Mesodermal cell (in vitro differentiated cells): ENCODE data around the gene AACS.
"Not testable (repeated sequence)": the region's sequence is repeated elsewhere in the genome, so short reads cannot be mapped to it uniquely, and the experiment has no call there.

Experiments
- H3K27ac ChIP-seq: 2 replicates; pipeline ENCODE4 v1.7.0; 2013; ENCODE audit warnings: mild to moderate bottlenecking, low read depth, low read length, moderate library complexity; ENCODE audit not compliant: severe bottlenecking
- H3K36me3 ChIP-seq: 2 replicates; pipeline ENCODE4 v1.7.1; 2013; ENCODE audit warnings: mild to moderate bottlenecking, low read length, moderate library complexity; ENCODE audit not compliant: control insufficient read depth, insufficient read depth
- H3K4me1 ChIP-seq: one replicate; pipeline ENCODE4 v1.7.1; 2013; ENCODE audit warnings: mild to moderate bottlenecking, low read length; ENCODE audit not compliant: insufficient read depth, control insufficient read depth, poor library complexity, severe bottlenecking
- H3K4me3 ChIP-seq: 2 replicates; pipeline ENCODE4 v1.7.0; 2013; ENCODE audit warnings: low read length, control low read depth, mild to moderate bottlenecking; ENCODE audit not compliant: insufficient read depth, poor library complexity, severe bottlenecking; ENCODE audit errors: extremely low read depth
- H3K9me3 ChIP-seq: 2 replicates; pipeline ENCODE4 v1.7.1; 2013; ENCODE audit warnings: mild to moderate bottlenecking, low read length, moderate library complexity; ENCODE audit not compliant: control insufficient read depth
- WGBS, 2 experiments: methylation state at CpG; one replicate each; pipeline ENCODE4 v1.1.5; 2013; ENCODE audit warnings: missing lambda C conversion rate in 2 of 2; ENCODE audit not compliant: insufficient coverage in 2 of 2; 5-methylcytosine and 5-hydroxymethylcytosine counted together

AACS gene

GRCh38 chr12:125072496-125072895 is 7.3 kb downstream of the AACS start:
- Histone ChIP-seq H3K36me3 (peaks cover 43% of the 10 kb centered on the region), H3K4me3 (no peak overlapping the region), H3K4me1 (no peaks in the 10 kb centered on the region), H3K9me3 (no peaks in the 10 kb centered on the region), H3K27ac (no peak overlapping the region)
- WGBS, 2 experiments = 88 to 100% methylated on average over 2 of the region's 2 CpGs

- H3K27ac ChIP-seq, H3K9me3 ChIP-seq, H3K4me1 ChIP-seq, H3K4me3 ChIP-seq: not testable (repeated sequence)
- H3K36me3 ChIP-seq = peaks cover 55% of the 10 kb centered on the region
- 100% methylated on average over 1 of the region's 2 CpGs; no CpG with 5 or more reads in 1 of the 2 experiments for WGBS, 2 experiments
These were observed 9.1 kb downstream of the AACS start for GRCh38 chr12:125074294-125074693.

- Histone ChIP-seq H3K9me3 (no peaks in the 10 kb centered on the region), H3K4me3 (no peak overlapping the region), H3K27ac (no peak overlapping the region), H3K36me3 (peaks cover 60% of the 10 kb centered on the region), H3K4me1 (no peaks in the 10 kb centered on the region)
- 95 to 99% methylated on average over 3 to 6 of the region's 6 CpGs for WGBS, 2 experiments
These were observed 10.9 kb downstream of the AACS start for GRCh38 chr12:125076103-125076502.

GRCh38 chr12:125079084-125079483 is 13.8 kb downstream of the AACS start:
- Histone ChIP-seq H3K36me3 (peaks cover 67% of the 10 kb centered on the region), H3K9me3 (no peaks in the 10 kb centered on the region), H3K4me3 (no peak overlapping the region), H3K4me1 (no peaks in the 10 kb centered on the region), H3K27ac (no peak overlapping the region)
- 91 to 93% methylated on average over 10 of the region's 10 CpGs for WGBS, 2 experiments

GRCh38 chr12:125079648-125080645 is 14.7 kb downstream of the AACS start:
- 94 to 95% methylated on average over 10 to 11 of the region's 15 CpGs for WGBS, 2 experiments
- Histone ChIP-seq H3K36me3 (peaks cover 70% of the 10 kb centered on the region), H3K9me3 (no peaks in the 10 kb centered on the region), H3K27ac (no peak overlapping the region), H3K4me3 (no peak overlapping the region), H3K4me1 (no peaks in the 10 kb centered on the region)

- 94 to 95% methylated on average over 11 of the region's 11 CpGs for WGBS, 2 experiments
- Histone ChIP-seq H3K9me3 (no peaks in the 10 kb centered on the region), H3K36me3 (peaks cover 68% of the 10 kb centered on the region), H3K4me3 (no peak overlapping the region), H3K27ac (no peak overlapping the region), H3K4me1 (no peaks in the 10 kb centered on the region)
These were observed 16.2 kb downstream of the AACS start for GRCh38 chr12:125081427-125081826.

- no peak overlapping the region for H3K27ac ChIP-seq
- H3K4me1 ChIP-seq = no peaks in the 10 kb centered on the region
- no peaks in the 10 kb centered on the region for H3K9me3 ChIP-seq
- WGBS, 2 experiments = 74 to 81% methylated on average over 6 of the region's 6 CpGs
- peaks cover 60% of the 10 kb centered on the region for H3K36me3 ChIP-seq
- no peak overlapping the region for H3K4me3 ChIP-seq
These were observed 17.8 kb downstream of the AACS start for GRCh38 chr12:125083072-125083471.

GRCh38 chr12:125088199-125088598 is 23.0 kb downstream of the AACS start:
- H3K4me1 ChIP-seq, H3K27ac ChIP-seq, H3K9me3 ChIP-seq, H3K4me3 ChIP-seq: not testable (repeated sequence)
- H3K36me3 ChIP-seq = peaks cover 57% of the 10 kb centered on the region
- 73 to 78% methylated on average over 5 of the region's 6 CpGs for WGBS, 2 experiments

- WGBS, 2 experiments = 87 to 92% methylated on average over 5 of the region's 9 CpGs
- Histone ChIP-seq H3K9me3 (no peaks in the 10 kb centered on the region), H3K4me1 (peaks cover 2% of the 10 kb centered on the region), H3K27ac (no peak overlapping the region), H3K4me3 (no peak overlapping the region), H3K36me3 (peaks cover 61% of the 10 kb centered on the region)
These were observed 23.8 kb downstream of the AACS start for GRCh38 chr12:125089083-125089482.

GRCh38 chr12:125089626-125090025 is 24.4 kb downstream of the AACS start:
- no peak overlapping the region for H3K27ac ChIP-seq
- H3K36me3 ChIP-seq = peaks cover 61% of the 10 kb centered on the region
- H3K9me3 ChIP-seq = no peaks in the 10 kb centered on the region
- WGBS, 2 experiments = 93 to 100% methylated on average over 1 of the region's 1 CpG
- peaks cover 2% of the 10 kb centered on the region for H3K4me1 ChIP-seq
- H3K4me3 ChIP-seq = no peak overlapping the region

GRCh38 chr12:125090437-125090836 is 25.2 kb downstream of the AACS start:
- H3K36me3 ChIP-seq = peaks cover 57% of the 10 kb centered on the region
- no peak overlapping the region for H3K4me3 ChIP-seq
- no peak overlapping the region for H3K27ac ChIP-seq
- WGBS, 2 experiments = 85 to 89% methylated on average over 1 to 3 of the region's 3 CpGs
- peaks cover 2% of the 10 kb centered on the region for H3K4me1 ChIP-seq
- no peaks in the 10 kb centered on the region for H3K9me3 ChIP-seq
